CD4-positive, alpha-beta T cell treated with Interleukin-15 for 4 hours (primary cell): ENCODE results near the gene CCDC78.

Experiments used
- DNase-seq: peaks from one replicate; pipeline ENCODE4 v3.0.0-alpha.2; 2020; ENCODE audit warnings: low spot score

Gene CCDC78

DNA sequence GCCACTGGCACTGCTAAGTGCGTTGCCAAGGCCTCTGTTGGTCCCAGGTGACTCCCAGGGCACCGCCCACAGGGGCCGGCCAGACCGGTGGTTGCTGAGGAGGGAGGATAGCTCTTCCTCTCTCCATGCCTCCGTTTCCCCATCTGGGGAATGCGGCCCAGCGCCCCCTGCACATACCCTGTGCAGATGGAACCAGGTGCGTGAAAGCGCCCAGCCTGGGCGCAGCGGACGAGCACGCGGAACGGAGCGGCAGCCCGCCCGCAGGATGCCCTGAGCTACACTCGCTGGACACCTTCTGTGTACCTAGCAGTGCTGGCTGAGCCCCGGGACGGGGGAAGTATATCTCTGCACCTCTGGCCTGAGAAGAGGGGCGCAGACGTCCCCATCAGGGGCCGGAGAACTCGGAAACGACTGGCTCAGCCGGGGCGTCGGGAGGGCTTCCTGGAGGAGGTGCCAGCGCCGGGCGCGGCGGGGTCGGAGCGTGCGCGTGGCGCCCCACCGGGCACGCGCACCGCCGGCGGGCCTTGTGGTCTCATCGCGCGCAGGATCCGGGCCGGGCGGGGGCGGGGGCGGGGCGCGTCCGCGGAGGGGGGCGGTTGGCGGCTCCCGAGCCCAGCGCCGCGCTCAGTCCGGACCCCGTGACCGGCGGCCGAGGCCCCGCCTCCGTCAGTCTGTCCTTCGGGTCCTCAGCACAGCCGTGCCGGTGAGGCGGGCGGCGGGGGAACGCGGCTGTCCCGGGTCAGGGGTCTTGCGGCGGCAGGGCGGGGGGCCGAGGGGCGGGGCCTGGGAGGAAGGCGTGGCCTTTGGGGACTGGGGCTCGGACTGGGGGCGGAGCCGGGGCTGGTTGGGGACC, at the start of gene CCDC78, which contains the start of gene HAGHL:
Gene CCDC78 (minus strand): TSS at position 6 of the 853 bp plus-strand sequence. CDS start 76 bp downstream, outside the sequence.
Gene HAGHL (plus strand): TSS at position 669 of the 853 bp plus-strand sequence. CDS start 404 bp downstream, outside the sequence.
- peak; percentile 57 for DNase-seq

DNA sequence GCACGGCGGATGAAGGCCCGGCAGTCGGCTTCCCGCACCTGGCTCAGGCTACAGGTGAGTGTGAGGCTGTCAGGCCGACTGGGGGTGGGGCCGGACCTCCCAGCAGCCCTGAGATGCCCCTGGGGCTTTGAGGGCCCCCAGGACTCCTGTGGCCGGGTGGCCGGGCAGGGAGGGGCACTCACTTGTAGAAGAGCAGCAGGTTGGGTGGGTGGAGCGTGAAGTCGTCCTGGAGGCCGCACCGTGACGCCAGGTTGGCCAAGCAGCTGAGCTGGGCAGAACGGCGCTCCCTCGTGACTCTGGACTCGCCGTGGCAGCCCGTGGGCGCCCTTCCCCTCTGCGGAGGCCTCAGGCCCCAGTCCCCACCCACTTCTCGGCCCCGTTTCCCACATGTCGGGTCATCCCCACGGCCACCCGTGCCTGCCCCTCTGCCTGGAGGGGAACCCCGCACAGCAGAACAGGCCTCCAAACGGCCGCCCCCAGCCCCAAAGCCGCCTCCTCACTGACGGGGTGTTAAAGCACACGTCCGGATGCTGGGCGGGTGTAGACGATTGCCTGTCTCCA, 49.1 kb upstream of the CCDC78 start:
- no peak for DNase-seq

DNA sequence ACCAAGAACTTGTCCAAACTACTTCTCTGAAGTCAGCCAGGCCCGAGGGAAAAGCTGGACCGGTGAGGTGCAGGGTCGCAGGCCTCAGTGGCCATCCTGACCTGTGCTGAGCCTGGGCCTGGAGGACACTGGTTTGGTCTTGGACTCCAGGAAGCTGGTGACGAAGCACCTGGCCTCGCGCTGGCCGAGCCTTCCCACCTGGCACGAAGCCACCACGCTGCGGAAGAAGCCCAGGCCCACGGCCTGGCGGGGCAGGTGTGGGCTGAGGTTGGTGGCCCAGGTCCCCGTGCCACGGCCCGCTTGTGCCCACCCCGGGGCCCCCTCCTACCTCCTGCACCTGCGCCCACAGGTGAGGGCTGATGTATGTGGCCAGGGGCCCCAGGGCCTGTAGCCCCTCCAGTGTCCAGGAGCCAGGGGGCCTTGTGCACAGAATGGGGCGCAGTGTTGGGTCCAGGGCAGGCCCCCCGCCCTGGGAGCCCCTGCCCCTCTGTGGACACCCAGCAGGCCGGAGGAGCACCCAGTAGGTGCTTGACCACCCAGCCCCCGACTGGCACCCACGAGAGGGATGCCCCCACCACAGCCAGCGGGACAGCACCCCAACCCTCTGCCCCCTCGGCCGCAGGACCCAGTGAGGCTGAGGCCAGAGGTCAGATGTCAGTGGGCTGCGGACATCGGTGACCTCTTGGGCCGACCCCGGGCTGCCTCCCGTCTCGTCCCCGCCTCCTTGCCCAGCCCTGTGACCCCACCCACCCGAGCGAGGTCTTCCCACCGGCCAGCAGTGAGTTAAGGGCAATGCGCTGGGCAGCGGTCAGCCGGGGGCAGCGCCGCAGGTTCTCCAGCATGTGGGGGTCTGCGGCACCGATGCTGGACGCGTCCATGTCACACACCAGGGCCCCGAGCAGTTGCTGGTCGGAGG, 48.1 kb upstream of the CCDC78 start:
- no peak for DNase-seq

DNA sequence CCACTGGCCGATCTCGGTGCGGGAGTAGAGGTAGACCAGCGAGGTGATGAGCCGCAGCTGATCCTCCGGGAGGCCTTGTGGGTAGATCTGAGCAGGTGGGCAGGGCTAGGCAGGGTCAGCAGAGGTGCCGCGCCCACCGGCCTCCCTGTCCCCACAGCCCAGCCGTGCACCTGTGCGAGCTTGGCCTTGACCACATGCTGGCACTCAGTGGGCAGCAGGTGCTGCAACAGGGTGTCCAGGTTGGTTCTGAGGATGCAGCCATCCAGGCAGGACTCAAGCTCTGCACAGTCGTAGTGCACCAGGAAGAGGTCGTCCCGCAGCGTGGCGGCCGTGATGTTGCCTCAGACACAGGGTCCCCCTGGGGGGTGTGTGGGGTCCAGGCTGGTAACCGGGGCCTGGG, 46.7 kb upstream of the CCDC78 start:
- DNase-seq, result no peak

DNA sequence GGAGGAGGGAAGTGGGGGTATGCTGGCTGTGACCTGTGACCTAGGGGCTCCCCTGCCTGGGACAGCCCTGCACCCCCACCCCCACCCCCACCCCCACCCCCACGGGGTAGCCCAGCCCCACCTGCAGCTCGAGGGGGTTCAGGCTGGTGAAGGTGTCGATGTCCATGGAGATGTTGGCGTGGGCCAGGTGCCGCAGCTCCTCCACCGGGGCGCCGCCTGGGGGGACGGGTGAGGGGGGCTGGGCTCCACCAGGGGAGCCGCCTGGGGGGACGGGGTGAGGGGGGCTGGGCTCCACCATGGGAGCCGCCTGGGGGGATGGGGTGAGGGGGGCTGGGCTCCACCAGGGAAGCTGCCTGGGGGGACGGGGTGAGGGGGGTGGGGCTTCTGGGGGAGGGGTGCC, 44.2 kb upstream of the CCDC78 start:
- DNase-seq, result no peak

DNA sequence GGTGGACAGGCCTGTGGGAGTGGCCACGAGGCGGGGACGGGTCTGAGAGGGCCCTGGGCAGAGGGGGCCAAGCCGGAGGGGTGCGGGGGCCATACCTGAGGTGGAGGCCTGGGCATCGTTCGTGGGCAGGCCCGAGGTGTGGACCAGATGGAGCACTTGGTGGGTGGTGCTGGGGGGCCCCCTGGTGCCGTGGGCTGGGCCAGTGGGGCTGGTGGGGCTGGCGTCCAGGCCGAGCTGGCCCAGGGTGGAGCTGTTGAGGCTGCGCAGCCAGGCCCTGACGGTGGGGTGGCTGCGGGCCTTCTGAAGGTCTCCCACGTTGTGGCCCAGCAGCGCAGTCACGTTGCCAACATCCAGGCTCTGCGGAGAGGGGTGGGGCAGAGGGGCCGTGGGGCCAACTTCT, 43.7 kb upstream of the CCDC78 start:
- DNase-seq, result no peak

DNA sequence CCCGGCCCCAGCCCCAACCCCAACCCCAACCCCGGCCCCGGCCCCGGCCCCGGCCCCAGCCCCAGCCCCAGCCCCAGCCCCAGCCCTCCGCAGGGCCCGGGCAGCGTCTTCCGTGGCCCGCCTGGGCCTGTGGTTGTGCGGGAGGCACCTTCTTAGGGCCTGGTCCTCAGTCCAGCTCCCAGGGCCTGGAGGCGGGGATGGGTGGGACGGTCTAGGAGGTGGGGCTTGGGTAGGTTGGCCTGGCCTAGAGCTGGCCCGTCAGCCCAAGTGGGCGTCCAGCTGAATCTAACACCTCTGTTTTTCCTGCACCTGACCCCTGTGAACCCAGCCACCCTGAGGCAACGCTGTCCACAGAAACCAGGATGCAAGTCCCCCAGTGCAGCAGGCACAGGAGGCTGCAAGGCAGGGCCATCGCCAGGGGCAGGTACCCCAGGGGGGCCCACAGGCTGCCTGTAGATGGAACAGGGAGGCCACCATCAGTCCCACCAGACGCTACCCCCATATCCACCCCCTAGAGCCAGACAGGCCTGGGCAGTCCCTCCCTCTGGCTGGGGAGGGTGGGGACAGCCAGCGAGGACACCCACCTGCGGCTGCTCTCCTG, 43.0 kb upstream of the CCDC78 start:
- no peak for DNase-seq

DNA sequence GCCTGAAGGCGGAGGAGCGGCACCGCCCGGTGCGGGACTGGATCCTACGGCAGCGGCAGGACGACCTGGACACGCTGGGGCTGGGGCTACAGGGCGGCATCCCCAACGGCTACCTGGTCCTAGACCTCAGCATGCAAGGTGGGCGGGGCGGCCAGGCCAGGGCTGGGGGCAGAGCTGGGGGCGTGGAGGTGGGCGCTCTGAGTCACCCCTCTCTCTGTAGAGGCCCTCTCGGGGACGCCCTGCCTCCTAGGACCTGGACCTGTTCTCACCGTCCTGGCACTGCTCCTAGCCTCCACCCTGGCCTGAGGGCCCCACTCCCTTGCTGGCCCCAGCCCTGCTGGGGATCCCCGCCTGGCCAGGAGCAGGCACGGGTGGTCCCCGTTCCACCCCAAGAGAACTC, 42.2 kb upstream of the CCDC78 start:
- no peak for DNase-seq

DNA sequence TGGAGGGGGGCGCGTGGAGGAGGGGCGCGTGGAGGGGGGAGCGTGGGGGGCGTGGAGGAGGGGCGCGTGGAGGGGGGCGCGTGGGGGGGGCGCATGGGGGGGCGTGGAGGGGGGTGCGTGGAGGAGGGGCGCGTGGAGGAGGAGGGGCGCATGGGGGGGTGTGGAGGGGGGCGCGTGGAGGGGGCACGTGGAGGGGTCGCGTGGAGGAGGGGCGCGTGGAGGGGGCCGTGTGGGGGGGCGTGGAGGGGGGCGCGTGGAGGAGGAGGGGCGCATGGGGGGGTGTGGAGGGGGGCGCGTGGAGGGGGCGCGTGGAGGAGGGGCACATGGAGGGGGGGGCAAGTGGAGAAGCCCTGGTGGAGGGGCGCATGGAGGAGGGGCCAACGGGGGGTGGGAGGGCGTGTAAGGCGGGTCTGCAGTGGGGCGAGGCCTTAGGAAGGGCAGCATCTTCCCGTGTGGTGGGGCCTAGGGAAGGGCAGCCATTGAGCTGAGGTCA, 41.5 kb upstream of the CCDC78 start:
- no peak for DNase-seq

DNA sequence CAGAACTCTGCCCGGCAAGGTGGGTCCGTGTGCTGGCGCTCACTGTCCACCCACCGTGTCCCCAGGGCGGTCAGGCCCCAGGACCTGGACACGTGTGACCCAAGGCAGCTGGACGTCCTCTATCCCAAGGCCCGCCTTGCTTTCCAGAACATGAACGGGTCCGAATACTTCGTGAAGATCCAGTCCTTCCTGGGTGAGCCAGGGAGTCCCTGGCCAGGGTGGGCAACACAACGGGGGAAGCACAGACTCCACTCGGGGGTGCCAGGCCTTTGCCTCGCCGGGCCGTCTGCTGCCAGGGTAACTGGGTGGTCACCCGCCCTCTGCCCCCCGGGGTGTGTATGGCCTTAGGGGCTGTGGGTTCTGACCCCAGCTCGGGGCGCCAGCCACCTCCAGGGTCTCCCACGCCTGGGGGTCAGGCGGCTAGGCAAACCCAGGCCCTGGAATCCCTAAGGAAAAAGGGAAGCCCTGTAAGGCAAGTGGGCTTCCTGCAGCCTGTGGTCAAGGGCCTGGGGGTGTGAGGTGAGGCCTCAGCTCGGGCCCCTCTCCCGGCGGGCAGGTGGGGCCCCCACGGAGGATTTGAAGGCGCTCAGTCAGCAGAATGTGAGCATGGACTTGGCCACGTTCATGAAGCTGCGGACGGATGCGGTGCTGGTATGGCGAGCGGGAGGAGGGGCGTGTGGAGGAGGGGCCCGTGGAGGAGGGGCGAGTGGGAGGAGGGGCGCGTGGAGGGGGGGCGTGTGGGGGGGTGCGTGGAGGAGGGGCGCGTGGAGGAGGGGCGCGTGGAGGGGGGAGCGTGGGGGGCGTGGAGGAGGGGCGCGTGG, 40.8 kb upstream of the CCDC78 start:
- no peak for DNase-seq

DNA sequence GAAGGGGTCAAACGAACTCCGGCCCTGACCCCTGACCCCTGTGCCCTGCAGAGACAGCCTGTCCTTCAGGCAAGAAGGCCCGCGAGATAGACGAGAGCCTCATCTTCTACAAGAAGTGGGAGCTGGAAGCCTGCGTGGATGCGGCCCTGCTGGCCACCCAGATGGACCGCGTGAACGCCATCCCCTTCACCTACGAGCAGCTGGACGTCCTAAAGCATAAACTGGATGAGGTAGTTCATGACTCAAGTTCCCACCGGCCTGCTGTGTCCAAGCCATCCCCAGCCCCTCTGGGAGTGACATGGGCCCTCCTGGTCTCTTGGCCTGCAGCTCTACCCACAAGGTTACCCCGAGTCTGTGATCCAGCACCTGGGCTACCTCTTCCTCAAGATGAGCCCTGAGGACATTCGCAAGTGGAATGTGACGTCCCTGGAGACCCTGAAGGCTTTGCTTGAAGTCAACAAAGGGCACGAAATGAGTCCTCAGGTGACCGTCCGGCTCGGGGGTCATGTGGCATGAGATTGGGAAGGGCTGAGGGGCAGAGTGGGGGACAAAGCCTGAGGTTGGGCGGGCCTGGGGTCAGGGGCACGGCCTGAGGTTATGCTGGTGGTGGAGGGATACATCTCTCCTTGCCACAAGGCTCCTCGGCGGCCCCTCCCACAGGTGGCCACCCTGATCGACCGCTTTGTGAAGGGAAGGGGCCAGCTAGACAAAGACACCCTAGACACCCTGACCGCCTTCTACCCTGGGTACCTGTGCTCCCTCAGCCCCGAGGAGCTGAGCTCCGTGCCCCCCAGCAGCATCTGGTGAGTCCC, 40.0 kb upstream of the CCDC78 start:
- DNase-seq, result no peak

DNA sequence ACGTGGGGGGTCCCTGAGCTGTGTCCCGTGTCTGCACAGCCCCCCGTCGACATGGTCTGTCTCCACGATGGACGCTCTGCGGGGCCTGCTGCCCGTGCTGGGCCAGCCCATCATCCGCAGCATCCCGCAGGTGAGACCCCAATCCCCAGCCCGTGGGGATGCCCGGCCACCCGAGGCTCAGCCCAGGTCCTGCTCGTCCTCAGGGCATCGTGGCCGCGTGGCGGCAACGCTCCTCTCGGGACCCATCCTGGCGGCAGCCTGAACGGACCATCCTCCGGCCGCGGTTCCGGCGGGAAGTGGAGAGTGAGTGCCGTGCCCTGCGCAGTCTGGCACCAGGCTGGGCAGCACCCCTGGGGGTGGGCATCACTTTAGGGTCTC, 39.2 kb upstream of the CCDC78 start:
- no peak for DNase-seq

DNA sequence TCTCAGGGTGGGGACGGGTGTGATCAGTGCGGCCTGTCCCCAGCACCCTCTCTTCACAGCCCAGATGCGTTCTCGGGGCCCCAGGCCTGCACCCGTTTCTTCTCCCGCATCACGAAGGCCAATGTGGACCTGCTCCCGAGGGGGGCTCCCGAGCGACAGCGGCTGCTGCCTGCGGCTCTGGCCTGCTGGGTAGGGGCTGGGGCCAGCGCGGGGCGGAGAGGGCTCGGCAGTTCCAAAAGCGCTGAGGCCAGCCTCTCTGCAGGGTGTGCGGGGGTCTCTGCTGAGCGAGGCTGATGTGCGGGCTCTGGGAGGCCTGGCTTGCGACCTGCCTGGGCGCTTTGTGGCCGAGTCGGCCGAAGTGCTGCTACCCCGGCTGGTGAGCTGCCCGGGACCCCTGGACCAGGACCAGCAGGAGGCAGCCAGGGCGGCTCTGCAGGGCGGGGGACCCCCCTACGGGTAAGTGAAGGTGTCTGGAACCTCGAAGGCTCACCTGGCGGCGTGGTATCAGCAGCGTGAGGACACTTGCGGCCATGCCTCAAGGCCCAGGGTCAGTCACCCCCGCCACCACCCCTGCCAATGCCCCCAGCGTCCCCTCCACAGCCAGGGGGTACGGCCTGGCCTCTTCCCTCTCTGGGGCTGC, 38.7 kb upstream of the CCDC78 start:
- no peak for DNase-seq

DNA sequence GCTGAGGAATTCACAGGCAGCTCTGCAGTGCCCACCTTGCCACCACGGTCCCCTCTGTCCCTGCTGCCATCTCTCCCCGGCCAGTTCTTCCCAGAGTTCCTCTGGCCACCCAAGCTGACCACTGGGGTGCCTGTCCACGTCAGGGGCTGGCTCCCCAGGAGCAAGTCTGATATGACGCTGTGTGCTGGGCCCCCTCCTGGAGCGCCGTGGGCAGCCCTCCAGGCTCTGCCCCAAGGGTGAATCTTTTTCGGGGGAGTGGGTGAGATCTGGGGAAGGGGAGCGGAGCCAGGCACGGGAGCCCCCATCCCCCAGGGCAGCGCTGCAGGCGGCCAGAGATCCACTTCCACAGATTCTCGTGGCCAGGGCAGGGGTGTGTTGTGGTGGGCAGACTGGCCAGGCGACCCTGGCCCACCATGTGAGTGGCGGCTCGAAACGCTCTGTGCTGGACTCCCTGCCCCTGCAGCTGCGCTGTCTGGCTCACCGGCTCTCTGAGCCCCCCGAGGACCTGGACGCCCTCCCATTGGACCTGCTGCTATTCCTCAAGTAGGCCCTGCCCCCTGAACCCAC, 38.0 kb upstream of the CCDC78 start:
- DNase-seq, result no peak

DNA sequence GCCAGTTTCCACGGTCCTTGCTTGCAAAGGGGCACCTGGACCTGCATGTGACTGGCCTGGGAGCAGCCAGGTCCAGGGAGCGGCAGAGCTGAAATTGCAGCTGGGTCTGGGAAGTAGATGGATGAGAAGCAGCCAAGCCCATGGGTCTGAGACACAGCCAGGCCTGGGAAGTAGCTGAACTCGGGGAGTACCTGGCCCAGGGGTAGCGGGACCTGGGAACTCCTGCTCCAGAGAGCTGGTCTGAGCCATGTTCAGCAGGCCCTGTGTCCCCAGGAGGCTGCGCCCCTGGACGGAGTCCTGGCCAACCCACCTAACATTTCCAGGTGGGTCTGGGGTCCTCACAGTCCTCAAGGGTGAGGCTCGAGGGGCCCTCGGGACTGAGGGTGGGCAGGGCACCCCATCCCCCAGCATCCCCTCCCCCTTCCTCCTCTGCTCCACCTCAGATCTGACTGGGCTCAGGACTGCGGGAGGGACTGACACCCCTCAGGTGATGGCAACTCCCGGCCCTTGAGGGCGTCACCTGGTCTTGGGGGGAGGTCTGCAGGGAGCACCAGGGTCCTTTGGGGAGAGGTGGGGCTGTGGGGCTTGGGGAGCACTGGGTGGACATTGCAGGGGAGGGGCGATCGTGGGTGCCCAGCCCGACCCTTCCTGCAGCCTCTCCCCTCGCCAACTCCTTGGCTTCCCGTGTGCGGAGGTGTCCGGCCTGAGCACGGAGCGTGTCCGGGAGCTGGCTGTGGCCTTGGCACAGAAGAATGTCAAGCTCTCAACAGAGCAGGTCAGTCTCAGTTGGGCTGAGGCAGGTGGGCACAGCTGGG, 37.3 kb upstream of the CCDC78 start:
- DNase-seq, result no peak

DNA sequence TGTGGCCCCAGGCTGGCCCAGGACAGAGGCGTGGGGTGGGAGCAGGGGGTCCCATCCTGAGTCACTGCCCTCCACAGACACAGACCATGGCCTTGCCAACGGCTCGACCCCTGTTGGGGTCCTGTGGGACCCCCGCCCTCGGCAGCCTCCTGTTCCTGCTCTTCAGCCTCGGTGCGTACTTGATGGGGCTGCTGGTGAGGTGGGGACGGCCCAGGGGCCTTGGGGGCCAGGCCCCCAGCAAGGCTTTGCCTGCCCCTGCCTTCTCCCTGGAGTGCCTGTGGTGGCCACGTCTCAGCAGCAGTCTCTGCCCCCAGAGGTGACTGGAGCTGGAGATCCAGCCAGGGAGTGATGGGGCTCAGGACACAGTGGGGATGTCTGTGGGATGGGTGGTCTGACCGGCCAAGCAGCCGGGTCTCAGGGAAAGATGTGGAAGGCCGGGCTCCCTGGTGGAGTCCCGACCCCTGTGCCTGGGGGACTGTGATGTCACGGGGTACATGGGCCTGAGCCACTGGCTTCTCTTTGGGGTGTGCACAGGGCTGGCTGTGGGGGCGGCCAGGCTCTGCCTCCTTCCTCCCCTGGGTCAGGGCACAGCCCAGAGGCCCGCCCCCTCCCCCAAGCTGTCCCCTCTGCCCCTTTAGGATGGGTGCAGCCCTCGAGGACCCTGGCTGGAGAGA, 36.5 kb upstream of the CCDC78 start:
- DNase-seq, result no peak

DNA sequence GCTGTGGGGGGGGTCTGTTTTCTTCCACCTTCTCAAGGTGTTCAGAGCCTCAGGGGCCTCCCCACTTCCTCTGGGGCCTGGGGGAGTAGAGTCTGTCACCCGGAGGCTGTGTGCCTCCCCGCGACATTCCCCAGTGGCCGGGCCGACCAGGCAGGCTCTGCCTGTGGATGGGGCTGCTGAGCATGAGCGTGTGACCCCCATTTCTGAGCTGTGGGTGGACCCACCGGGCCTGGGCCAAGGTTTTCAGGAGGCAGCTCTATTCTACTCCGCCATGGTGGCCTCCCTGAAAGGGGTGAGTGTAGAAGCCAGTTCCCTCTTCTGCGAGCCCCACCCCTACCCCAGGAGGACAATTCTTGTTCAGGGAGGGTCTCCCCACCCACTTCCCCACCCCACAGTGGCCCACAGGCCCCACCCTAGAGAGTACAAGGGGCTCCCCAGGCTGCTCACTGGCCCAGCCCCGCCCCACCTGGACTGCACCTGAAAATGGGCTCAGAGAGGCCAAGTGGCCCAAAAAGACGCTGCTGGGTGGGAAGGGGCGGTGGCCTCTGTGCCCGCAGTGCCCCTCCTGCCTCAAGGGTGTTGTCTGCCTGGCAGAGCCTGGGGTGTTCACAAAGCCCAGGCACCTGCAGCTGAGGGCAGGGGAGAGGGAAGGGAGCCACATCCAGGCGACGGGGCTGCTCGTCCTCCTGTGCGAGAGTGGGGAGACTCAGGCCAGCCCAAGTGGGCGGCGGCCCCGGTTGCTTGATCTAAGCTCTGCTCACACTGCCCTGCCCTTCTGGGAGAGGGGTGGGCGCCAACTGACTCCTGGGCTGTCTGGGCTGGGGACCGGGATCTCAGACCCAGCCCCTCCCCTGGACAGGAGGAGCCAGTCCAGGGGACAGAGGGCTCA, 35.6 kb upstream of the CCDC78 start:
- DNase-seq, result no peak
